Measurements from ENCODE around the gene ZNF836. TPM values are rescaled to one million over a fixed set of nuclear protein-coding genes. Genes with fewer than 3 reads are reported as not detected.

ZNF836 gene
- total RNA-seq, 1 donor from 2014 or later: 7.5 TPM

DNA sequence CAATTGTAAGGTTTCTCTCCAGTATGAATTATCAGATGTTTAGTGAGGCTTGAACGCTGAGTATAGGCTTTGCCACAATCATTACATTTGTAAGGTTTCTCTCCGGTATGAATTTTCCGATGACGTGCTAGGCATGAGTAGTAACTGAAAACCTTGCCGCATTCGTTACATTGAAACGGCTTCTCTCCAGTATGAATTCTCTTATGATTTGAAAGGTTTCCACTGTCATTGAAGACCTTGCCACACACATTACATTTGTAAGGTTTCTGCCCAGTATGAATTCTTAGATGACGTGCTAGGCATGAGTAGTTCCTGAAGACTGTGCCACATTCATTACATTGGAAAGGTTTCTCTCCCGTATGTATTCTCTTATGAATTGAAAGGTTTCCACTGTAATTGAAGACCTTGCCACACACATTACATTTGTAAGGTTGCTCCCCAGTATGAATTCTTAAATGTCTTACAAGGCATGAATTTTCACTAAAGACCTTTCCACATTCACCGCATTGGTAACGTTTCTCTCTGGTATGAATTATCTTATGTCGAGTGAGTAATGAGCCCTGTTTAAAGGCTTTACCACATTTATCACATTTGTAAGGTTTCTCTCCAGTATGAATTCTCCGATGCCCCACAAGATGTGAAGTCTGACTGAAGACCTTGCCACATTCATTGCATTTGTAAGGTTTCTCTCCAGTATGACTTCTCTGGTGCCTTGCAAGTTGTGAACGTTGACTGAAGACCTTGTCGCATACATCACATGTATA, 15.6 kb downstream of the ZNF836 start:
- H3K36me3 ChIP-seq (ENCODE audit: insufficient read depth, low read length): peaks cover 9% of the 10 kb centered on the region
- no peak for DNase-seq (ENCODE audit: low read depth)
- H3K4me2 ChIP-seq (ENCODE audit: low read length): no peak overlapping the region
- Mint-ChIP-seq H3K9me3 (ENCODE audit: unreplicated experiment) (peaks cover 74% of the 10 kb centered on the region), H3K27me3 (ENCODE audit: low read depth, unreplicated experiment) (no peaks in the 10 kb centered on the region), H3K4me1 (ENCODE audit: low read depth, unreplicated experiment) (no peaks in the 10 kb centered on the region), H3K27ac (ENCODE audit: unreplicated experiment) (no peak overlapping the region), H3K4me3 (ENCODE audit: unreplicated experiment) (no peak overlapping the region), H3K36me3 (ENCODE audit: low read depth, unreplicated experiment) (peaks cover 71% of the 10 kb centered on the region)
- H3K4me3 ChIP-seq (ENCODE audit: insufficient read depth, low read depth, low read length): no peak overlapping the region
- no peaks in the 10 kb centered on the region for H3K79me2 ChIP-seq (ENCODE audit: insufficient read depth, low read length)
- peak; percentile 54 for FAIRE-seq
- H4K20me1 ChIP-seq (ENCODE audit: insufficient read depth, low read length): no peaks in the 10 kb centered on the region
- H2AFZ ChIP-seq (ENCODE audit: low read depth, low read length): no peak overlapping the region
- no peaks in the 10 kb centered on the region for H3K4me1 ChIP-seq (ENCODE audit: insufficient read depth, low read length)
- no peak for TF ChIP-seq EZH2 (IDR thresholded peaks at IDR 0.05; ENCODE audit: insufficient read depth, low read length)
- TF ChIP-seq, protein P1, sequence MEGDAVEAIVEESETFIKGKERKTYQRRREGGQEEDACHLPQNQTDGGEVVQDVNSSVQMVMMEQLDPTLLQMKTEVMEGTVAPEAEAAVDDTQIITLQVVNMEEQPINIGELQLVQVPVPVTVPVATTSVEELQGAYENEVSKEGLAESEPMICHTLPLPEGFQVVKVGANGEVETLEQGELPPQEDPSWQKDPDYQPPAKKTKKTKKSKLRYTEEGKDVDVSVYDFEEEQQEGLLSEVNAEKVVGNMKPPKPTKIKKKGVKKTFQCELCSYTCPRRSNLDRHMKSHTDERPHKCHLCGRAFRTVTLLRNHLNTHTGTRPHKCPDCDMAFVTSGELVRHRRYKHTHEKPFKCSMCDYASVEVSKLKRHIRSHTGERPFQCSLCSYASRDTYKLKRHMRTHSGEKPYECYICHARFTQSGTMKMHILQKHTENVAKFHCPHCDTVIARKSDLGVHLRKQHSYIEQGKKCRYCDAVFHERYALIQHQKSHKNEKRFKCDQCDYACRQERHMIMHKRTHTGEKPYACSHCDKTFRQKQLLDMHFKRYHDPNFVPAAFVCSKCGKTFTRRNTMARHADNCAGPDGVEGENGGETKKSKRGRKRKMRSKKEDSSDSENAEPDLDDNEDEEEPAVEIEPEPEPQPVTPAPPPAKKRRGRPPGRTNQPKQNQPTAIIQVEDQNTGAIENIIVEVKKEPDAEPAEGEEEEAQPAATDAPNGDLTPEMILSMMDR (IDR thresholded peaks at IDR 0.05; ENCODE audit: insufficient read depth, low read depth, low read length): no peak
- H3K9me3 ChIP-seq (ENCODE audit: insufficient read depth, low read depth, low read length): peaks cover 54% of the 10 kb centered on the region
- H3K27me3 ChIP-seq (ENCODE audit: insufficient read depth, low read length): no peaks in the 10 kb centered on the region
- no peak overlapping the region for H3K27ac ChIP-seq (ENCODE audit: low read depth, low read length)
- H3K9ac ChIP-seq (ENCODE audit: low read length): no peak overlapping the region

DNA sequence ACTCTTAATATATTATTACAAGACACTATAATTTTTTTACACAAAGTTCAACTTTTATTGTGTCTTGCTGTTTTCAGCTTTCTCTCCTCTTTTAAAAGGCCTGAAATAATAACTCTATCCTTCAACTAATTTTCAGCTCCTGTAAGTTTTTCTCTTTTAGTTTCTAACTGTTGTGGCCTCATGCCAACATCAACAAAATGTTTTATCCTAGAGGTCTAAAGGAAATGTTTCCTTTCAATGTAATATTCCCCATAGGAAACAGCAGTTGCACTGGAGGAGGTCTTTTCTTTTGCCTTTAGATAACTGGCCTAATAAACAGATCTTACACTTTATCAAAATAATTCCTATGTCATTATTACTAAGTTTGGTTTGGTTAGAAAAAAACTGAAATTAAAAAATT, 23.2 kb downstream of the ZNF836 start:
- Histone ChIP-seq H3K79me2 (ENCODE audit: insufficient read depth, low read length) (no peaks in the 10 kb centered on the region), H2AFZ (ENCODE audit: low read depth, low read length) (no peak overlapping the region), H3K27me3 (ENCODE audit: insufficient read depth, low read length) (no peaks in the 10 kb centered on the region), H4K20me1 (ENCODE audit: insufficient read depth, low read length) (no peaks in the 10 kb centered on the region), H3K36me3 (ENCODE audit: insufficient read depth, low read length) (no peaks in the 10 kb centered on the region), H3K4me3 (ENCODE audit: insufficient read depth, low read depth, low read length) (no peak overlapping the region), H3K27ac (ENCODE audit: low read depth, low read length) (no peak overlapping the region), H3K9ac (ENCODE audit: low read length) (no peak overlapping the region), H3K9me3 (ENCODE audit: insufficient read depth, low read depth, low read length) (peaks cover 5% of the 10 kb centered on the region), H3K4me2 (ENCODE audit: low read length) (no peak overlapping the region), H3K4me1 (ENCODE audit: insufficient read depth, low read length) (no peaks in the 10 kb centered on the region)
- Mint-ChIP-seq H3K27ac (ENCODE audit: unreplicated experiment) (no peak overlapping the region), H3K9me3 (ENCODE audit: unreplicated experiment) (peaks cover 40% of the 10 kb centered on the region), H3K4me3 (ENCODE audit: unreplicated experiment) (no peak overlapping the region), H3K36me3 (ENCODE audit: low read depth, unreplicated experiment) (peaks cover 23% of the 10 kb centered on the region), H3K27me3 (ENCODE audit: low read depth, unreplicated experiment) (no peaks in the 10 kb centered on the region), H3K4me1 (ENCODE audit: low read depth, unreplicated experiment) (no peaks in the 10 kb centered on the region)
- DNase-seq (ENCODE audit: low read depth) (no peak), FAIRE-seq (no peak)
- TF ChIP-seq, protein P1 (IDR thresholded peaks at IDR 0.05; ENCODE audit: insufficient read depth, low read depth, low read length): no peak
- no peak for TF ChIP-seq EZH2 (IDR thresholded peaks at IDR 0.05; ENCODE audit: insufficient read depth, low read length)

DNA sequence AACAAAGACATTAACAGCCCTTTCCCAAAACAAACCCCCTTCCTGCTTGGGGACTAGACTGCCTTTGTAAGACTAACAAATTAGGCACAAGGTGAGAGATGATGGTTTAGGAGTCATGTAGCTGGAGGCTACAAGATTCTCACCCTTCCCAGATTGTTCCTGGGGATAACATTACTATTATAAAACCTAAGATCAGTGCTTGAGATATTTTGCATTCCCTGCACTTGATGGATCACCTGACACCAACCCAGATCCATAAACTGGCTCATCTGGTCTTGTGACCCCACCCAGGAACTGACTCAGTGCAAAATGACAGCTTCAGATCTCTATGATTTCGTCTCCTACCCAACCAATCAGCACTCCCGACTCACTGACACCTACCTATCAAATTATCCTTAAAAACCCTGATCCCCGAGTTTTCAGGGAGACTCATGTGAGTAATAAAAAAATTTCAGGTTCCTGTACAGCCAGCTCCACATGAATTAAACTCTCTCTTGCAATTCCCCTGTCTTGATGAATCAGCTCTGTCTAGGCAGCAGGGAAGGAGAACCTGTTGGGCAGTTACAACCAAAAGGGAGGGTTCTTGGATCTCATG, 29.3 kb downstream of the ZNF836 start:
- DNase-seq (ENCODE audit: low read depth) (no peak), FAIRE-seq (no peak)
- Mint-ChIP-seq H3K27me3 (ENCODE audit: low read depth, unreplicated experiment) (no peaks in the 10 kb centered on the region), H3K36me3 (ENCODE audit: low read depth, unreplicated experiment) (peaks cover 21% of the 10 kb centered on the region), H3K4me3 (ENCODE audit: unreplicated experiment) (no peak overlapping the region), H3K27ac (ENCODE audit: unreplicated experiment) (no peak overlapping the region), H3K4me1 (ENCODE audit: low read depth, unreplicated experiment) (peaks cover 8% of the 10 kb centered on the region), H3K9me3 (ENCODE audit: unreplicated experiment) (peaks cover 39% of the 10 kb centered on the region)
- no peaks in the 10 kb centered on the region for H4K20me1 ChIP-seq (ENCODE audit: insufficient read depth, low read length)
- no peaks in the 10 kb centered on the region for H3K27me3 ChIP-seq (ENCODE audit: insufficient read depth, low read length)
- peaks cover 14% of the 10 kb centered on the region for H3K79me2 ChIP-seq (ENCODE audit: insufficient read depth, low read length)
- TF ChIP-seq, protein P1 (IDR thresholded peaks at IDR 0.05; ENCODE audit: insufficient read depth, low read depth, low read length): no peak
- TF ChIP-seq EZH2 (IDR thresholded peaks at IDR 0.05; ENCODE audit: insufficient read depth, low read length): no peak
- no peak overlapping the region for H3K27ac ChIP-seq (ENCODE audit: low read depth, low read length)
- H3K4me3 ChIP-seq (ENCODE audit: insufficient read depth, low read depth, low read length): no peak overlapping the region
- H2AFZ ChIP-seq (ENCODE audit: low read depth, low read length): no peak overlapping the region
- H3K4me1 ChIP-seq (ENCODE audit: insufficient read depth, low read length): no peaks in the 10 kb centered on the region
- no peak overlapping the region for H3K4me2 ChIP-seq (ENCODE audit: low read length)
- no peak overlapping the region for H3K9ac ChIP-seq (ENCODE audit: low read length)
- H3K36me3 ChIP-seq (ENCODE audit: insufficient read depth, low read length): no peaks in the 10 kb centered on the region
- H3K9me3 ChIP-seq (ENCODE audit: insufficient read depth, low read depth, low read length): peaks cover 5% of the 10 kb centered on the region
